Heart left ventricle (tissue), 13 donors: ENCODE measurements around the gene CBY2.
"Not testable (repeated sequence)": the region's sequence is repeated elsewhere in the genome, so short reads cannot be mapped to it uniquely, and the experiment has no call there.

Experiments
- POLR2A ChIP-seq, 2 donors: fragments of 450-650 bp; IDR thresholded peaks; one replicate each; pipeline ENCODE4 v1.6.1; 2017; ENCODE audit warnings: antibody characterized with exemption in 2 of 2, mild to moderate bottlenecking in 2 of 2, moderate library complexity in 2 of 2
- TF ChIP-seq, protein P1 (sequence below), 12 donors: fragments of 200-600 bp; sonication (generic) in 4 of 12; IDR thresholded peaks; one replicate each; pipeline versions ENCODE4 v1.5.0 to v1.8.0; 2018 to 2022; ENCODE audit warnings: antibody characterized with exemption in 12 of 12, mild to moderate bottlenecking in 5 of 12
- donor health status: ischemic (EF 13 %, LVEDD 7.1; RV severe dilation, severe dysfunction).
- donor health status: DM: no; HTN: yes; CAD: no.
- donor health status: DM: no; HTN: no; CAD: no.
- donor health status: ischemic (EF 25% LVEDD 6.9; RV normal size, moderate dysfunction).
- donor health status: ischemic (EF 25% LVEDD 5.7; RV mildly dilated, moderate dysfunction).
- donor health status: ischemic (EF 35%, LVEDD 5.7; RV mildly dilated, moderate dysfunction).
- donor health status: nonischemic (EF 11% LVEDD 7.7; RV severe dilation, severe dysfunction).
- donor health status: DM: yes; HTN: yes; CAD: no.
- donor health status: PGD.
- donor health status: ischemic (EF 29% LVEDD 5.4; RV normal size, mild dysfunction).
- donor health status: nonischemic (EF 23%, LVEDD 6.1; RV moderate dilation, normal function).

DNA sequence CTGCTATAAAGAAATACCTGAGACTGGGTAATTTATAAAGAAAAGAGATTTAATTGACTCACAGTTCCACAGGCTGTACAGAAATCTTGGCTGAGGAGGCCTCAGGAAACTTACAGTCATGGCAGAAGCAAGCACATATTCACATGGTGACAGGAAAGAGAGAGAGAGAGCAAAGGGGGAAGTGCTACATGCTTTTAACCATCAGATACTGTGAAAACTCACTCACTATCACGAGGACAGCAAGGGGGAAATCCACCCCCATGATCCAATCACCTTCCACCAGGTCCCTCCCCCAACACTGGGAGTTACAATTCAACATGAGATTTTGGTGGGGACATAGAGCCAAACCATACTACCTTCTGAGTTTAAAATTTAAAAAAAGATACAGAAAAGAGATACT lies 41.7 kb upstream of the CBY2 start:
- TF ChIP-seq, protein P1, sequence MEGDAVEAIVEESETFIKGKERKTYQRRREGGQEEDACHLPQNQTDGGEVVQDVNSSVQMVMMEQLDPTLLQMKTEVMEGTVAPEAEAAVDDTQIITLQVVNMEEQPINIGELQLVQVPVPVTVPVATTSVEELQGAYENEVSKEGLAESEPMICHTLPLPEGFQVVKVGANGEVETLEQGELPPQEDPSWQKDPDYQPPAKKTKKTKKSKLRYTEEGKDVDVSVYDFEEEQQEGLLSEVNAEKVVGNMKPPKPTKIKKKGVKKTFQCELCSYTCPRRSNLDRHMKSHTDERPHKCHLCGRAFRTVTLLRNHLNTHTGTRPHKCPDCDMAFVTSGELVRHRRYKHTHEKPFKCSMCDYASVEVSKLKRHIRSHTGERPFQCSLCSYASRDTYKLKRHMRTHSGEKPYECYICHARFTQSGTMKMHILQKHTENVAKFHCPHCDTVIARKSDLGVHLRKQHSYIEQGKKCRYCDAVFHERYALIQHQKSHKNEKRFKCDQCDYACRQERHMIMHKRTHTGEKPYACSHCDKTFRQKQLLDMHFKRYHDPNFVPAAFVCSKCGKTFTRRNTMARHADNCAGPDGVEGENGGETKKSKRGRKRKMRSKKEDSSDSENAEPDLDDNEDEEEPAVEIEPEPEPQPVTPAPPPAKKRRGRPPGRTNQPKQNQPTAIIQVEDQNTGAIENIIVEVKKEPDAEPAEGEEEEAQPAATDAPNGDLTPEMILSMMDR (IDR thresholded peaks at IDR 0.05), result not testable (repeated sequence)
- TF ChIP-seq POLR2A (IDR thresholded peaks at IDR 0.05), result not testable (repeated sequence)
